GM18519 (cell line): ENCODE results near the gene TRIO.
A peak's percentile ranks its signal among the peaks of the same experiment; 100 is the strongest.

ENCODE experiments used
- ATAC-seq: cut with Tn5 transposase; IDR thresholded peaks from one replicate; pipeline ENCODE4 v1.9.1; 2021; ENCODE audit warnings: mild to moderate bottlenecking, moderate library complexity; ENCODE audit not compliant: unreplicated experiment, low FRiP score

The TRIO gene

GRCh38 chr5:14239404-14239803 is 96.3 kb downstream of the TRIO start:
- no peak for ATAC-seq

GRCh38 chr5:14239951-14240350 is 96.8 kb downstream of the TRIO start:
- ATAC-seq, result no peak

GRCh38 chr5:14240359-14240758 is 97.2 kb downstream of the TRIO start:
- ATAC-seq, result no peak

- ATAC-seq, result no peak
Observed at GRCh38 chr5:14241141-14241540, 98.0 kb downstream of the TRIO start.

GRCh38 chr5:14242447-14242846 is 99.3 kb downstream of the TRIO start:
- no peak for ATAC-seq

- no peak for ATAC-seq
Observed at GRCh38 chr5:14242871-14243383, 99.8 kb downstream of the TRIO start.

GRCh38 chr5:14243766-14244165 is 100.6 kb downstream of the TRIO start:
- ATAC-seq, result no peak

- ATAC-seq, result no peak
Observed at GRCh38 chr5:14244721-14245120, 101.6 kb downstream of the TRIO start.

- ATAC-seq, result no peak
Observed at GRCh38 chr5:14245132-14245925, 102.2 kb downstream of the TRIO start.

- no peak for ATAC-seq
Observed at GRCh38 chr5:14246350-14247053, 103.4 kb downstream of the TRIO start.

GRCh38 chr5:14247054-14247386 is 103.9 kb downstream of the TRIO start:
- ATAC-seq, result no peak

- no peak for ATAC-seq
Observed at GRCh38 chr5:14249258-14250082, 106.3 kb downstream of the TRIO start.

GRCh38 chr5:14250084-14250695 is 107.0 kb downstream of the TRIO start:
- peak; percentile 45 for ATAC-seq

GRCh38 chr5:14250748-14251701 is 107.9 kb downstream of the TRIO start:
- peak; percentile 32 for ATAC-seq

- no peak for ATAC-seq
Observed at GRCh38 chr5:14251733-14252132, 108.6 kb downstream of the TRIO start.

GRCh38 chr5:14252793-14253192 is 109.7 kb downstream of the TRIO start:
- no peak for ATAC-seq

GRCh38 chr5:14254686-14255085 is 111.5 kb downstream of the TRIO start:
- no peak for ATAC-seq

GRCh38 chr5:14256026-14256690 is 113.0 kb downstream of the TRIO start:
- no peak for ATAC-seq
